ENCODE results near the gene NDRG4. TPM values are rescaled to one million over a fixed set of nuclear protein-coding genes. Genes with fewer than 3 reads are reported as not detected.

NDRG4 gene
- total RNA-seq, 1 experiment from 2014 or later, result 4.8 TPM

DNA sequence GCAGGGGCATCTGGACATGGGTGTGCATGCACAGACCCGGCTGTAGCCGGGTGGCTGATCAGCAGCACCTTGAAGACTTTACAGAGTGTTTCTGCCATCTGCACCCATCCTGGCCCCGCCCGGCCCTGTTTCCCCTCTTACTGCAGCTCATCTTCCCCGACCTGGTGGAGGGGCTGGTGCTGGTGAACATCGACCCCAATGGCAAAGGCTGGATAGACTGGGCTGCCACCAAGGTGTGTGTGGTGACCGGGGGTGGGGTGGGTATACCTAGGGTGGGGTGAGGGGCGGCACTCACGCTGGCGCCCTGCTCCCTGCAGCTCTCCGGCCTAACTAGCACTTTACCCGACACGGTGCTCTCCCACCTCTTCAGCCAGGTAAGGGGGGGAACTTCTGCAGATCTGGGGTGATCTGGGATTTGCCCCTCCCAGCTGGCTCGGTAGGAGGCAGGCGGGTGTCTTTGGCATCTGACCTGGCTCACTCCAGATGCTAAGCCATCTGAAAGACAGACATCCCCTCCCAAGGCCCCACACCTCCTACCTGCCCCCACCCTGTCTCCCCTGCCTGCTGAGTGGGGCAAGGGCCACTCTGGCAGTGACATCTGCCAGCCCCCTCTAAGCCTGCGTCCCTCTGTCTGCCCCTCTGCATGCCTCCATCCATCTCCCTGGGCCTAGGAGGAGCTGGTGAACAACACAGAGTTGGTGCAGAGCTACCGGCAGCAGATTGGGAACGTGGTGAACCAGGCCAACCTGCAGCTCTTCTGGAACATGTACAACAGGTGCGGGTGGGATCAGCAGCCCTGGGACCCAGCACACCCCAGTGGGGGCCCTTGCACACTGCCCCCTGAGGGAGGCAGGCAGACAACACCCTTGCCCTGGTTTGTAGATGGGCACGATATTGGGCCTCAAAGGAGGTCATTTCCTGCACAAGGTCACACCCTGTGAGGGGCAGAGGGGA is 6.6 kb downstream of the NDRG4 start:
- TF ChIP-seq, protein P1, sequence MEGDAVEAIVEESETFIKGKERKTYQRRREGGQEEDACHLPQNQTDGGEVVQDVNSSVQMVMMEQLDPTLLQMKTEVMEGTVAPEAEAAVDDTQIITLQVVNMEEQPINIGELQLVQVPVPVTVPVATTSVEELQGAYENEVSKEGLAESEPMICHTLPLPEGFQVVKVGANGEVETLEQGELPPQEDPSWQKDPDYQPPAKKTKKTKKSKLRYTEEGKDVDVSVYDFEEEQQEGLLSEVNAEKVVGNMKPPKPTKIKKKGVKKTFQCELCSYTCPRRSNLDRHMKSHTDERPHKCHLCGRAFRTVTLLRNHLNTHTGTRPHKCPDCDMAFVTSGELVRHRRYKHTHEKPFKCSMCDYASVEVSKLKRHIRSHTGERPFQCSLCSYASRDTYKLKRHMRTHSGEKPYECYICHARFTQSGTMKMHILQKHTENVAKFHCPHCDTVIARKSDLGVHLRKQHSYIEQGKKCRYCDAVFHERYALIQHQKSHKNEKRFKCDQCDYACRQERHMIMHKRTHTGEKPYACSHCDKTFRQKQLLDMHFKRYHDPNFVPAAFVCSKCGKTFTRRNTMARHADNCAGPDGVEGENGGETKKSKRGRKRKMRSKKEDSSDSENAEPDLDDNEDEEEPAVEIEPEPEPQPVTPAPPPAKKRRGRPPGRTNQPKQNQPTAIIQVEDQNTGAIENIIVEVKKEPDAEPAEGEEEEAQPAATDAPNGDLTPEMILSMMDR (conservative IDR thresholded peaks at IDR 0.05), result no peak
- TF ChIP-seq EZH2 (IDR thresholded peaks at IDR 0.05; ENCODE audit: low read depth), result no peak
- POLR2A ChIA-PET (ENCODE audit: unreplicated experiment), result interaction anchor here (0.6 kb wide), 1 partner anchor 114 kb away, joined by 4 read pairs; the partner anchor contains the start of gene GINS3
- Histone ChIP-seq H4K20me1 (ENCODE audit: insufficient read depth) (0 out of 2 replicates have a peak, but pooled peaks cover 2% of the 10 kb centered on the region), H3K79me2 (ENCODE audit: low read depth) (no peaks in the 10 kb centered on the region), H3K9me2 (ENCODE audit: insufficient read depth) (no peaks in the 10 kb centered on the region), H3K4me1 (replicated peaks; ENCODE audit: insufficient read depth) (no peaks in the 10 kb centered on the region), H3K4me2 (no peak overlapping the region), H3K27ac (no peak overlapping the region), H3K36me3 (ENCODE audit: low read depth) (no peaks in the 10 kb centered on the region), H3F3A (ENCODE audit: insufficient read depth, low read depth) (no peaks in the 10 kb centered on the region; the same call in 1 of the 2 replicates), H3K27me3 (ENCODE audit: insufficient read depth, low read depth) (no peaks in the 10 kb centered on the region), H2AFZ (no peak overlapping the region), H3K9me3 (ENCODE audit: insufficient read depth, low read depth) (no peaks in the 10 kb centered on the region), H3K4me3 (no peak overlapping the region)
- intact Hi-C loops (cut with micrococcal nuclease; ENCODE audit: unreplicated experiment), result no loop called here
- CTCF ChIA-PET, result no interaction called here
- no TSS peak for BruUV-seq (replicated peaks)
- no peak for DNase-seq

DNA sequence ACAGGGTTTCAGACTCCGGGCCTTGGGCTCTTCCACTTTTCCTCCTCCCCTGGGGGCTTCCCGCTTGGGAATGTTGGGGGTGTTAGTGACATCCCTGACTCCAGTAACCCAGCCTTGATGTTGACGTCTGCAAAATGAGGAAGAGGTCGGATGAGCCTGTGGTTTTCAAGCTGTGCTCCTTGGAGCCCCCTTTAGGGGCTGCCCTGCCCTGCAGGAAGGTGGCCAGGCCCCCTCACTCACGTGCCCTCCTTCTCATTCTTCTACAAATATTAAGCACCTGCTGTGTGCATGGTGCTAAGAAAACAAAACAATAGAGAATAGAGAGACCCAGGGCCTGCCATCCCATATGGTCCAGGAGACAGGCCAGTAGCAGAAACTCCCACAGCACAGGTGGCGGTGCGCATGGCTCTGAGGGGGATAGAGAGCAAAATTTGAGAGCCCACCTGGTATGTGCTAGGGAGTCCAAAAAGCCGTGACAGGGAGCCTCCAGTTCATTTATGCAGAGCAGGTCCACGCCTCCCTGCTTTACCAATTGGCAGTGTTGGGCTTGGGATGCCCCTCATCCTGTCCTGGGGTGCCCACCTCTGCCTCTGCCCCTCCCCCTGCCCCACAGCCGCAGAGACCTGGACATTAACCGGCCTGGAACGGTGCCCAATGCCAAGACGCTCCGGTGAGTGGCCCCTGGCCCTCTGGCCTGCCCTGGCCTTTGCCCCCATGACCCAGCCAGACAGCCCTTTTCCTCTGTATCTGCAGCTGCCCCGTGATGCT is 7.4 kb downstream of the NDRG4 start:
- DNase-seq, result no peak
- intact Hi-C loops (cut with micrococcal nuclease; ENCODE audit: unreplicated experiment), result no loop called here
- TF ChIP-seq EZH2 (IDR thresholded peaks at IDR 0.05; ENCODE audit: low read depth), result no peak
- TF ChIP-seq, protein P1 (conservative IDR thresholded peaks at IDR 0.05), result no peak
- H2AFZ ChIP-seq, result no peak overlapping the region
- ChIA-PET POLR2A (ENCODE audit: unreplicated experiment) (no interaction called here), CTCF (no interaction called here)
- no peaks in the 10 kb centered on the region for H3K79me2 ChIP-seq (ENCODE audit: low read depth)
- H4K20me1 ChIP-seq (ENCODE audit: insufficient read depth), result 0 out of 2 replicates have a peak, but pooled peaks cover 5% of the 10 kb centered on the region
- no peaks in the 10 kb centered on the region for H3K4me1 ChIP-seq (replicated peaks; ENCODE audit: insufficient read depth)
- H3K4me2 ChIP-seq, result no peak overlapping the region
- H3F3A ChIP-seq (ENCODE audit: insufficient read depth, low read depth), result no peaks in the 10 kb centered on the region; the same call in 1 of the 2 replicates
- H3K27me3 ChIP-seq (ENCODE audit: insufficient read depth, low read depth), result no peaks in the 10 kb centered on the region
- H3K27ac ChIP-seq, result no peak overlapping the region
- no peak overlapping the region for H3K4me3 ChIP-seq
- H3K9me2 ChIP-seq (ENCODE audit: insufficient read depth), result no peaks in the 10 kb centered on the region
- BruUV-seq (replicated peaks), result no TSS peak
- no peaks in the 10 kb centered on the region for H3K36me3 ChIP-seq (ENCODE audit: low read depth)
- H3K9me3 ChIP-seq (ENCODE audit: insufficient read depth, low read depth), result no peaks in the 10 kb centered on the region

DNA sequence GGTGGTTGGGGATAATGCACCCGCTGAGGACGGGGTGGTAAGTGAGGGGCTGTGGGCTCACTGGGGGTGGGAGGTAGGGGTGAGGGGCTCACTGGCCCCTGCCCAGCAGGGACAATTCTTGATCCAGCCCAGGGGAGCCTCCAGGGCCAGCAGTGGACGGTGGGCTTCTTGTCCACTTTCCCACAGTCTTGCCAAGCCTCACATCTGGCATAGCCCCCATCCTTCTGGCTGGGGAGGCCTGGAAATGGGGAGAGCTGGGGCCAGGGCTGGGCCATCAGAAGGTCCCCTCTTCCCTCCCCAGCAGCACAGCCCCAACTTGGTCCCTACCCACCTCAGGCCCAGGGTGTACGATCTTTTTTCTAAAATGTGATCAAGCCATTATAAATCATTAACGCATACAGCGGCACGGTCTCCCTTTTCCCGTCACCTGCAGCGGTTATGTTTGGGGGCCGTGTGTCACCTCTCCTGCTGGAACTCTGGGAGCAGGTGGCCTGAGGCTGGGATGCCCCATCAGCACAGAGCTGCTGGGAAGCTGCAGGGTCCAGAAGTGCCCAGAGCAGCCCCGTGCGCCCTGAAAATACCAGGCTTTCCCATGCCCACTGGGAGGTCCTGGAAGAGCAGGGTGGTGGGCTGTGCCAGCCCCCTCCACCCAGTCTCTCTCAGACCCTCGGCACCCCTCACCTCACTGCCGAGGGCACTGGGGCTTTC is 8.2 kb downstream of the NDRG4 start:
- BruUV-seq (replicated peaks), result no TSS peak

More for the DNA sequence above, 8.2 kb downstream of the NDRG4 start:
- no peak overlapping the region for H2AFZ ChIP-seq
- intact Hi-C loops (cut with micrococcal nuclease; ENCODE audit: unreplicated experiment), result no loop called here
- H3K4me2 ChIP-seq, result no peak overlapping the region
- H3K9me2 ChIP-seq (ENCODE audit: insufficient read depth), result no peaks in the 10 kb centered on the region
- H3K9me3 ChIP-seq (ENCODE audit: insufficient read depth, low read depth), result no peaks in the 10 kb centered on the region
- TF ChIP-seq EZH2 (IDR thresholded peaks at IDR 0.05; ENCODE audit: low read depth), result no peak
- TF ChIP-seq, protein P1 (conservative IDR thresholded peaks at IDR 0.05), result no peak
- no peaks in the 10 kb centered on the region for H3K79me2 ChIP-seq (ENCODE audit: low read depth)
- H4K20me1 ChIP-seq (ENCODE audit: insufficient read depth), result 0 out of 2 replicates have a peak, but pooled peaks cover 5% of the 10 kb centered on the region
- no peaks in the 10 kb centered on the region for H3K27me3 ChIP-seq (ENCODE audit: insufficient read depth, low read depth)
- no peaks in the 10 kb centered on the region; the same call in 1 of the 2 replicates for H3F3A ChIP-seq (ENCODE audit: insufficient read depth, low read depth)
- H3K27ac ChIP-seq, result no peak overlapping the region
- H3K4me1 ChIP-seq (replicated peaks; ENCODE audit: insufficient read depth), result no peaks in the 10 kb centered on the region
- CTCF ChIA-PET, result no interaction called here
- POLR2A ChIA-PET (ENCODE audit: unreplicated experiment), result no interaction called here
- H3K36me3 ChIP-seq (ENCODE audit: low read depth), result no peaks in the 10 kb centered on the region
- H3K4me3 ChIP-seq, result no peak overlapping the region
- DNase-seq, result no peak
